HG03432 (cell line): ENCODE measurements around the gene LRRK2.
"Not testable (repeated sequence)": the region's sequence is repeated elsewhere in the genome, so short reads cannot be mapped to it uniquely, and the experiment has no call there.

Experiments used
- ATAC-seq: cut with Tn5 transposase; IDR thresholded peaks from one replicate; pipeline ENCODE4 v1.9.1; 2021; ENCODE audit warnings: mild to moderate bottlenecking, moderate library complexity; ENCODE audit not compliant: unreplicated experiment

LRRK2 gene

DNA sequence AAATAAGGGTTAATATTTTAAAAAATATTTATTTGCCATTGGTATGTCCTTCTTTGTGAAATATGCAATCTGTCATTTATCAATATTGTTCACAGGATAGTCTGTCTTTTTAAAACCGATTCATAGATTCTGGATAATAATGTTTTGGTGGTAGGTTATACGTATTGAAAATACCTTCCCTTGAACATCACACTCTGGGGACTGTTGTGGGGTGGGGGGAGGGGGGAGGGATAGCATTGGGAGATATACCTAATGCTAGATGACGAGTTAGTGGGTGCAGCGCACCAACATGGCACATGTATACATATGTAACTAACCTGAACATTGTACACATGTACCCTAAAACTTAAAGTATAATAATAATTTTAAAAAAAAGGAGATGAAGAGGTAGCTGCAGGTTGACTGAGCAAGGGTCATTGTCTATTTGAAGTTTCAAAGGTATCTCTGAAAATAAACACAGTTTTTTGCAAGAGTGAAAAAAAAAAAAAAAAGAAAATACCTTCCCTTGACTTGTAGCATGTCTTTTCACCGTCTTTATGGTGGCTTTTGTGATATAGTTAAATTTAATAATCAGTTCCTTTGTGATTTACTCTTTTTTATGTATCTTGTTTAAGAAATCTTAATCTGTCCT is 19.8 kb downstream of the LRRK2 start:
- ATAC-seq, result not testable (repeated sequence)

DNA sequence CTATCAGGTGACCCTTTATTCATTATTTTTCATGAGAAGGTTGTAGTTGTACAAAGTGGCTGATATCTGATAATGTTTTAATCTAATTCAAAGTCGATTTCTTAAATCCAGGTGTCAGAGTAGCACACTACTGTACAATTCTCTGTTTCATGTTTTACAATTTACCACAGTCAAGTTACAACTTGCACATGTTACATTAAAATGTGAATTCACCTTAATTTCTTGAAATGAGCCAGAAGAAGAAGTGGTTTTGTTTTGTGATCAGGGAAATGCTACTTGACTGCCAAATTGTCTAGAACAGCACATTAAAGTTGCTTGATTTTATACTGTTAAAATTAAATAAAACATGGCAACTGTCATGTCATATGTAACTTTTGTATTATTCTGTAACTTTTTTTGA is 23.2 kb downstream of the LRRK2 start:
- no peak for ATAC-seq

DNA sequence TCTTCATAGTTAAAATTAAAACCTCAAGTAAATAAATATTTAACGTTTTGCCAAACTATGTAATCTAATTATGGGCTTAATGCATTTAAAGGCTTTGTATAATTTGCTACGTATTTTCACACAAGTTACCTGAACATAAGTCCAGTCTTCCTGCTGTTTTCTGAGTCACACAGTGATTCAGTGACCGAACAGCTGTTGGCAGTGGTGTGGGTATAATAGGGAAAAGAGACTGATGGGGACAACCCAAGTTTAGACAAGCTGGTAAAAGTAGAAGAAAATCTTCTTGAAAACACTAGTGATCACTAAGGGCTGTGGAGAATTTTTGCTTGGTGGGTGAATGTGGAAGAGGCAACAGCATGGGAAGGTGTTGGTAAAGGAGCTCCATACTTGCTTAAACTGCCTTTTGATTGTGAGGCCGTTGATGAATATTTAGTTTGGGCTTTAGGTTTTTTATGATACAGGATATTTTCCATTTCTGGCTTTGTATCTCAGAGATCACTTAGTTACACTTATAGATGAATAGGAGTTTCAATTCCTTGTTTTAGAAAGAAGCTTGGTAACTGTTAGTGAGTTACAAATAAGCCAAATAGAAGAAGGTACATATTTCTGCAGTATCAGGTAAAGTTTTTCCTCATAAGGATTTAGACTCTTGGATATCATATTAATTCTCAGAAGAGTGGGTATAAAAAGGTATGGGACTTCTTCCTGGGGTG is 23.9 kb downstream of the LRRK2 start:
- ATAC-seq, result peak; percentile 69

DNA sequence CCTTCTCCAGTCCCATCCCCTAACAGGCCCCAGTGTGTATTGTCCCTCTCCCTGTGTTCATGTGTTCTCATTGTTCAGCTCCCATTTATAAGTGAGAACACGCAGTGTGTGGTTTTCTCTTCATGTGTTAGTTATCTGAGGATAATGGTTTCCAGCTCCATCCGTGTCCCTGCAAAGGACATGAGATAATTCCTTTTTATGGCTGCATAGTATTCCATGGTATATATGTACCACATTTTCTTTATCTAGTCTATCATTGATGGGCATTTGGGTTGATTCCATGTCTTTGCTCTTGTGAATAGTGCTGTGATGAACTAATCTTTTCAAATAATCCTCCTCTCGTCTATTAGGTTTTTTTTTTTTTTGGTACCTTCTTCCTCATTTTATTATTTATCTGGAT is 25.9 kb downstream of the LRRK2 start:
- ATAC-seq, result not testable (repeated sequence)

DNA sequence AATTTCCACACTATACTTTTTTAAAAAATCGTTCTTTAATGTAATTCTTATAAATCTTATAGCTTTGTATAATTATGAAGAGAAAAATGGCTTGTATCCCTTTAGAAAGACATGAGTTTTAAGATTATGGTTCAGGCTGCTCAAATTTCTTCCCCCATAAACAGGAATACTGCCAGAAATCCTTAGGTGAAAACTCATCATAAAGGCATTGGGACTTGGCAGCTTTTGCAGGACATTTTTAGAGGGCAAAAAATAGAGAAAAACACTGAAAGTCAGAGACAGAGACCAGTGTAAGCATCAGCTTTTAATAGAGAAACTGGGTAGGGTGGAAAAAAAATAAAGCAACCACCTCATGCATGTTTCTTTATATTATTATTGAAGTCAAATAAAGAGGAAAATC is 29.1 kb downstream of the LRRK2 start:
- no peak for ATAC-seq

DNA sequence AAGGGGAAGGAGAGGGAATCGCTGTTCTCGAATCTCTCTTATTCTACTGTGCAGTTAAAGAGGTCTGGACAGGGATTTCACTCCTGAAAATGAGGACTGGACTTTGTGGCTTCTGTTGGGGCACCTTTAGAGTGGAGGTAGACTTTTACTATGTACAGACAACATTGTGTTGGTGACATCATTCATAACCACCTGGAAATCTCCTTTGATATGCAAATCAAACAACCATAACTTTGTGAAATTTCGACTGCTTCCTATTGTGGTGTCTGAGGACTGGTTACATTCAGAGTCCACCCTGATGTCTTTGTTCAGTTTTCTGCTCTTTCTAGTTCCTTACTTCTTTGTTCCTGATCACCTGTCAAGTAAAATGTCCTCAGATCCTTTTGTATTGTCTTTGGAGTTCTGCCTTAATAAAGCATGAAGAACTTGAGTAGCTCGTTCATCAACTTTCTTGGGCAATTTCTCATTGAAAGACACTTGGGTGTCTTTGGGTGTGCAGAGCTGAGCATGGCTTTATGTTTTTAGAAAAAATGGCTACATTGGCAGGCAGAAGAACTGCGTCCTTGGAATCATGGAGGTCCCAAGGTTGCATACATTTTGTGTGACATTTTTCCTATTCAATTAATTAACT is 29.8 kb downstream of the LRRK2 start:
- ATAC-seq, result no peak

DNA sequence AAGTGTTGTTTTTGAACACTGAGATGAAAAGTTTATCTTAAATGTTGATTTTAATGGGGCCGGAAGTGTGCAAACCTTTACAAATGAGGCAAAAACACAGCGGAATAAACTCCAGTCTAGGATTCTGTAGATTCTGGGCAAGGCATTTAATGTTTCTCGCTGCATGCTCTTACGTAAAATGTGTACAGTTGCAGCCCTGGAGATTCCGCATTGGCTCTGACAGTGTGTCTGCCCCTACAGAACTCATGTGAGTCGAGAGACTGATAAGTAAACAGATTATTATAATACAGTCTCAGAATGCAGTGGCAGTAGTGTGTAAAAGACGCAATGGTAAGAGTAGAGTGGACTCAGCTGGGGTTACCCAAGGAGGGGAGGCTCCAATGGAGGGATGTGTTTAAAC is 33.6 kb downstream of the LRRK2 start:
- ATAC-seq, result no peak

DNA sequence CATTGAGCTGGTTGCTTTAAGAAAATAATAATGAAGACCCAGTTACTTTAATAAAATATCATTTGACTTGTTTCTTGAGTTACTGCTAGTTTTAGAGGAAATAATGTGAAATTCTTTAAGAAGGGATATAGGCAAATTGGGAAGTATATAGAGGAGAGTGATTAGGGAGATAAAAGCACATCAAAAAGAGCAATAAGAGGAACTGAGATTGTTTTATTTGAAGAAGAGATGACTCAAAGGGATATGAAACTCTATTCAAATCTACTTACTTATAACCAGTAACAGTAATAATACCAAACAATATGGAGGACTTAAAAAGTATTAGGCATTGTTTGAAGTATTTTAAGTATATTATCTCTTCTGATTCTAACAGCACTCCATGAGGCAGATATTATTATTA is 37.1 kb downstream of the LRRK2 start:
- peak; percentile 82 for ATAC-seq

DNA sequence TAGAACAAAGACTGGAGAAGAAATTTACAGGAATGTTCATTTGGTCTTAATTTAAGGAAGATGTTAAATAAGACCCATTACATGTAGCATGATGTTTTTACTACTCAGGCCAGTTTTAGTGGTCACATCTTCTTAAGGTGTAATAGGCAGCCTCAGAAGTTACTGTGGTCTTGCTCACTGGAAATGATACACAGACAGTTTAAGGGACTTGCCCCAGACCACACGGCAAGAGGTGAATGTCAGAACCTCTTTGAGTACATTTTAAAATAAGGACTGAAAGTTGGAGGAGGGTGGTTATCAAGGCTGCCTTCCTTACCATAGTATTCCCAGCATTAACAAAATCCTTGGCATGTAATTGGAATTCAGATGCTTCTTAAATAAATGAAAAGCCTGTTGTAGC is 37.9 kb downstream of the LRRK2 start:
- ATAC-seq, result peak; percentile 92

DNA sequence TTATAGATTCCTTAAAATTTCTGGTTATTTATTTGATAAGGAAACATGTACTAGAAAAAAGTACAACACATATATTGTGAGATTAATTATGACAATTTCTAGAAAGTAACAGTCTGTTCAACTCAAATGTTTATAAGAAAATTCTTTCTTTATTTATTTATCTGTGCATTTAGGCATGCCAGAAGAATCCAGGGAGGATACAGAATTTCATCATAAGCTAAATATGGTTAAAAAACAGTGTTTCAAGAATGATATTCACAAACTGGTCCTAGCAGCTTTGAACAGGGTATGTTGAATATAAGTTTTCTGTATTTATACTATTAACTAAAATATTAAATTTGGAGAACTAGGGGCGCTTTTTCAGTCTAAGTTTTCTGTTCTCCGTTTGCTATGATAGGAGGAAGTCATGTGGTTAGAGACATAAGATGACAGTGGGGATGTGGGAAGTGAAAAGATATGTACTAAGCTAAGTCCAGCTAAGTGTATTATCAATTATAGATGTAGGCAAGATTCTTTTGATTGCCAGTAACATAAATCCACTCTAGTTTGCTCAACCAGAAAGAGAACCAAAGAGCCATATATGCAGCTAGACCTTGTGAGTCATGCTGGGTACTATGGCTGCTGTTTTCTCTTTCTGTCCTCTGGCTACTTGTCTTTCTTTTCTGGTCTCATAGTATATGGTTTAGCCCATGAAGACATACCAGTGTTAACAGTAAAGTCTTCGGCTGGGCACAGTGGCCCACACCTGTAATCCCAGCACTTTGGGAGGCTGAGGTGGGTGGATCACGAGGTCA is 39.0 kb downstream of the LRRK2 start:
- ATAC-seq, result peak; percentile 34

DNA sequence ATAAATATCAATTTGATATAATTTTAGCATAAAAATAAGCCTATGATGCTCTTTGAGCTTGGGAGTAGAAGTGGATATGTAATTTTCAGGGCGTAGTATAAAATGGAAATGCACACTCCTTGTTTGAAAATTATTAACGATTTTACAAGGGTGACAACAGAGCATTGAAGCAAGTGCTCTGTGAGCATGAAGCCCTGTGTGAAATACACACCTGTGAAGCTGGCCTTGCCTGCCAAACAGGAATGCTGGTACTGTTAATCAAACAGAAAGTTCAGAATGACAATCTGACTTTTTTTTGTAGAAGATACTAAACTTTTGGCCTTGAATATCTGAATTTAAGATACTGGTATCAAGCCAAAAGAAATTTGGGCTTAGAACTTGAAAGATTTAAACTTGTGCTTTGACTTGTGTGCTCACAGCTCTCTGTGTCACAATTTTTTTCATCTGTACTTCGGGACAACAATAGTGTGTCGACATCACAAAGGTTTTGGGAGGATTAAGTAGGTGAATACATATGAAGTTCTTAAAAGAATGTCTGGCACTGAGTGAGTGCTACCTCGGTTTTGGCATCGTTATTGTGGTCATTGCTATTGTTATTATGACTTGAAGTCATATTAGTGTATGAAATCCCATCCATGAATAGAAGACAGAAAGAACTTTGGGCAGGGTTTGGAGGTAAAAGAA is 47.3 kb downstream of the LRRK2 start:
- no peak for ATAC-seq

DNA sequence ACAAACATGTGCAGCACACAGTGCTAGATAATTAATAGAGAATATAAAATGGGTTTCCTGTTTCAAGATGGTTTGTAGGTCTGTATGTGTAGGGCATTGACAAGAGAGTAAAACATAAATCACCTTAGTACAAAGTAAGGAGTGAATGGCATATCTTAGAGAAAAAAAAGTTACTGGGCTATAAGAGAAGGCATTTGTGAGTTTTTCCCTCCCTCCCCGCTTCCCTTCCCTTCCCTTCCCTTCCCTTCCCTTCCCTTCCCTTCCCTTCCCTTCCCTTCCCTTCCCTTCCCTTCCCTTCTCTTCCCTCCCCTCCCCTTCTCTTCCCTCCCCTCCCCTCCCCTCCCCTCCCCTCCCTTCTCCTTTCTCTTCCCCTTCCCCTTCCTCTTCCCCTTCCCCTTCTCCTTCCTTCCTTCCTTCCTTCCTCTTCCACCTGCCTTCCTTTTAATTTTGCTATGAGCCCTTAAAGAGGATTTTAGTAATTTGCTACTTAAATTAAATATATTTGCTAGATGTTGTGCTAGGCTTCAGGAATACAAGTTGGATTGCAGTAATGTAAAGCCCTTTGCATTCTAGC is 57.1 kb downstream of the LRRK2 start:
- ATAC-seq, result no peak

DNA sequence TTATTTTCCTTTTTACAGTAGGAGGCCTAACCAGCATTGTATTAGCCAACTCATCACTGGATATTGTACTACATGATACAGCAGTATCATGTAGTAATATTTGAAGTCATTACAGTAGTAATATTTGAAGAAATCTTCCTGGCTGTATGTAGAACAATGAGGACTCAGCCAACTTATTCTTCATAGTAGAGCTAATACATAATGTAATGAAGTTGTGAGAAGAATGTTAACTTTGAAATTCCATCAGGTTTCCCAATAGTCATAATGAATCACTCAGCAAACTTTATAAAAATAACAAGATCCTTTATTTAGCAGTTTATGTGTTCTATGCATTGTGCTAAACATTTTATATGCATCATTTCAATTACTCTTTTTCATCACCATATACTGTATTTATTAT is 61.8 kb downstream of the LRRK2 start:
- ATAC-seq, result no peak

DNA sequence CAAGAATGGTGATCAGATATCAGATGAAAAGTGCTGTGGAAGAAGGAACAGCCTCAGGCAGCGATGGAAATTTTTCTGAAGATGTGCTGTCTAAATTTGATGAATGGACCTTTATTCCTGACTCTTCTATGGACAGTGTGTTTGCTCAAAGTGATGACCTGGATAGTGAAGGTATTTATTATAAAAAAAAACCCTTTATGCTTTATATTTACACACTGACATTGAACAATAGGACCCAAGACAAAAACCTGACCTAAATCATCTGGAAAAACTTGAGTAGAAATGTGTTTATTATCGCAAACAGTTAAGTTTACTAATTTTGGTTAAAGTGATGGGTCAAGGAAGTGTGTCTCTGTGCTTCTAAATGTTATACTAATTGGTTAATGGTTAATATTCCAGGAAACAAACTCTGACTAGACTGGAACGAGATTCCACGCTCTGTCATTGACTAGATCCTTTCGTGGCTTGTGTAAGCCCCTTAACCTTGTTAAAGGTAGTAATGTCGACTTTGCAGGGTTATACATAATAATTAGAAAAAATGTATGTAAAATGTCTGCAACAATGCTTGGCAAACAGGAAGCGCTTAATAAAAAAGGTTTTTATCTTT is 62.7 kb downstream of the LRRK2 start:
- ATAC-seq, result no peak

DNA sequence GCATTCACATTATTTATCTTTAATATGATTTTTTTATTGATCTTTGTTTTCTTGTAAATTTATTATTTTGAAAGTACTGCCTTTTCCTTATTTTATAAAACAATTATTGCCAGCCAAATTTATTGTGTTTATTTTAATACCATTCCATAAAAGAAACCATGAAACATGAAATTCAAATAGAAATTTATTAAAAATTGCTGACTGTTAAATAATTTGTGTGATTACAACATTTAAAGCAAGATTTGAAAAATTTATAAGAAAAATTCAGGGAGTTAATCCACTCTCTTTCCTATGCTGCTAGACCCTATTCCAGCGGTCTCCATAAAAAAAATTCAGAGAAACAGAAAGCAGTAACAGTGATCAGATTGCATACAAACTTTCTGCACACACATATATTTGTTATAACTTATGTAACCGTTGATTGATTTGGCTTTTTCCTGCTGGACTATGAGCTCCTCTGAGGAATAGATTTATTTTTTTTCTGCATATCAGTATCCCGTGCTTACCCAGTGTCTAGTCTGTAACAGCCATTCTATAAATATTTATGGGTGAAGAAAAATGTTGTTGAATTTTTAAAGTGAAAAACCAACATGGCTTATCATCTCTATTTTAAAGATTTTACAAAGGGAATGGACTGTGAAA is 68.1 kb downstream of the LRRK2 start:
- no peak for ATAC-seq

DNA sequence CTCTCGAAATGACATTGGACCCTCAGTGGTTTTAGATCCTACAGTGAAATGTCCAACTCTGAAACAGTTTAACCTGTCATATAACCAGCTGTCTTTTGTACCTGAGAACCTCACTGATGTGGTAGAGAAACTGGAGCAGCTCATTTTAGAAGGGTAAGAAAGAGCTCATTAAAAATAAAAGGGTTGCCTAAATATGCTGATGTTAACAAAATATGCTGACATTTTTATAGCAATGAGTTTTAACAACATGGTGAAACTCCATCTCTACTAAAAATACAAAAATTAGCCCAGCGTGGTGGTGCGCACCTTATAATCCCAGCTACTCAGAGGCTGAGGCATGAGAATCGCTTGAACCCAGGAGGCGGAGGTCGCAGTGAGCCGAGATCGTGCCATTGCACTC is 73.5 kb downstream of the LRRK2 start:
- ATAC-seq, result no peak

DNA sequence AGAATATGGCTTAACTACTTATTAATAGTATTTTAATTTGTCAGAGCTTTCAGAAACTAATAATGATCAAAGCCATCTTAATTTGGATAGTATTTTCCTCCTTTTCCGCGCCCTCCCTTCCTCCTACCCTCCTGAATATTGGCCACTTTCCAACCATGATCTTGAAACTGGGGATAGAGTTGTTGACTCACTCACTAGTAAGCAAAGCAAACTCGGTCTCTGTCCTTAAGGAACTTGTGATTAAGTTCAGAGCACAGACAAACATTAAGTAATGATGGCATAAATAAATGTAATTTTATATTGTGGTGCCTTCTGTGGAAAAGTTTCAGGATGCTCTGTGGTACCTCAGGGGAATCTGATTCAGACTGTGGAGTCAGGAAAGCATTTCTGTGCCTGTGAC is 75.7 kb downstream of the LRRK2 start:
- ATAC-seq, result no peak

DNA sequence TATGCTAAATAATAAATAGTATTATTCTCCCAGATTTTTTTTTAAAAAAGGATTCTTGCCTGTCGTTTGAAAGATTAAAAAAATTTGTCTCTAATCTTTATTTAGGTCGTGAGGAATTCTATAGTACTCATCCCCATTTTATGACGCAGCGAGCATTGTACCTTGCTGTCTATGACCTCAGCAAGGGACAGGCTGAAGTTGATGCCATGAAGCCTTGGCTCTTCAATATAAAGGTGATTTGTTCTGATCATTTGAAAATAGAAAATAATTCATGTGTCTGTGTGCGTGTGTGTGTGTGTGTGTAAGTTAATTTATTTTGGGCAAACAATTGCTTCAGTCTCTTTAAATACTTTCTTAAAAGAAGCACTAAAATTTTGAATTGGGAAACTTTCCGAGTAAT is 84.2 kb downstream of the LRRK2 start:
- no peak for ATAC-seq

DNA sequence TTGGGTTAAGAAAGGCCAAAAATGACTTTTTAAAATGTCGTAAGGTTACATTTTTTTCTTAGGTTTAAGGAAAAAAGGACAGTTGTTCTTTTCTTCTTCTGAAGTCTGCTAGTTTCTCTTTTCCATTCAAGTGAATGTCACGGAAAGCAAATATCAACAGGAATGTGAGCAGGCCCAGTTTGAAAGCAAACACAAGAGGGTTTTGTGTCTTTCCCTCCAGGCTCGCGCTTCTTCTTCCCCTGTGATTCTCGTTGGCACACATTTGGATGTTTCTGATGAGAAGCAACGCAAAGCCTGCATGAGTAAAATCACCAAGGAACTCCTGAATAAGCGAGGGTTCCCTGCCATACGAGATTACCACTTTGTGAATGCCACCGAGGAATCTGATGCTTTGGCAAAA is 85.4 kb downstream of the LRRK2 start:
- no peak for ATAC-seq

DNA sequence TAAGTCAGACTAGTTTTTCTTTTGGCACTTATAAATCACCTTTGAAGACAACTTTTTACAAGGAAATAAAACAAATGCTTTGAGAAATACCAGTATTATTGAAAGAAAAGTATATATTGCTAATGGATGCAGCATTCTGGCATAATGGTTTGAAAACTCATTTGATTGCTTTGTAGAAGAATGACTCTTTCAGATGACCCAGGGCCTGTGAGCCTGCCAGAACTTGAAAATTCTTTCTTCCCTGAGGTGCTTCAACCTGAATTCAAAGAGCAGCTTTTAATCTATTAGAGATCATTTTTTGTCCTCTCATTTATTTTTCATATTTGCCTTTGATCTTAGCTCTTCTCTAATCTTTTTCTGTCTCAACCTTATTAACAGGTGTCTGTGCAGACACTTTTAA is 87.4 kb downstream of the LRRK2 start:
- ATAC-seq, result no peak
